Astrocyte (in vitro differentiated cells and primary cell): ENCODE data around the gene CYP1B1. TPM values are rescaled to one million over a fixed set of nuclear protein-coding genes. Genes with fewer than 3 reads are reported as not detected.

ENCODE experiments used
- DNase-seq: peaks from one replicate; pipeline ENCODE4 v3.0.0-alpha.2; 2010; ENCODE audit warnings: low read depth
- FAIRE-seq: peaks from 2 replicates; lab custom pipeline; 2011; peaks lifted over from hg19 to GRCh38; lab: Jason Lieb, UNC
- H2AFZ ChIP-seq: 2 replicates; pipeline ENCODE4 v1.6.0; 2012; ENCODE audit warnings: low read depth, low read length, inconsistent platforms
- H3K27ac ChIP-seq: 2 replicates; pipeline ENCODE4 v1.5.1; 2011; ENCODE audit warnings: low read depth, low read length, inconsistent platforms
- H3K27me3 ChIP-seq: 2 replicates; pipeline ENCODE4 v1.6.0; 2011; ENCODE audit warnings: low read length, inconsistent platforms; ENCODE audit not compliant: insufficient read depth
- H3K36me3 ChIP-seq: 2 replicates; pipeline ENCODE4 v1.5.1; 2011; ENCODE audit warnings: low read length, inconsistent platforms; ENCODE audit not compliant: insufficient read depth
- H3K4me1 ChIP-seq: 2 replicates; pipeline ENCODE4 v1.5.1; 2011; ENCODE audit warnings: low read length, inconsistent platforms; ENCODE audit not compliant: insufficient read depth
- H3K4me2 ChIP-seq: 2 replicates; pipeline ENCODE4 v1.6.0; 2012; ENCODE audit warnings: low read length, inconsistent platforms
- H3K4me3 ChIP-seq: 2 replicates; pipeline ENCODE4 v1.5.1; 2011; ENCODE audit warnings: low read depth, mild to moderate bottlenecking, low read length, inconsistent platforms; ENCODE audit not compliant: insufficient read depth
- H3K79me2 ChIP-seq: 2 replicates; pipeline ENCODE4 v1.6.0; 2012; ENCODE audit warnings: mild to moderate bottlenecking, low read length, inconsistent platforms; ENCODE audit not compliant: insufficient read depth
- H3K9ac ChIP-seq: 2 replicates; pipeline ENCODE4 v1.6.0; 2012; ENCODE audit warnings: mild to moderate bottlenecking, low read length, inconsistent platforms
- H3K9me3 ChIP-seq: 2 replicates; pipeline ENCODE4 v1.5.1; 2012; ENCODE audit warnings: low read depth, mild to moderate bottlenecking, low read length, inconsistent platforms; ENCODE audit not compliant: insufficient read depth
- H4K20me1 ChIP-seq: 2 replicates; pipeline ENCODE4 v1.6.0; 2012; ENCODE audit warnings: low read length, inconsistent platforms; ENCODE audit not compliant: insufficient read depth
- H3K27ac Mint-ChIP-seq: one replicate; pipeline ENCODE4 v1.8.0; 2021; ENCODE audit warnings: mild to moderate bottlenecking, mixed read lengths; ENCODE audit not compliant: unreplicated experiment
- H3K27me3 Mint-ChIP-seq: one replicate; pipeline ENCODE4 v1.8.0; 2021; ENCODE audit warnings: low read depth, mixed read lengths; ENCODE audit not compliant: unreplicated experiment
- H3K36me3 Mint-ChIP-seq: one replicate; pipeline ENCODE4 v1.8.0; 2021; ENCODE audit warnings: low read depth, mixed read lengths; ENCODE audit not compliant: unreplicated experiment
- H3K4me1 Mint-ChIP-seq: one replicate; pipeline ENCODE4 v1.8.0; 2021; ENCODE audit warnings: low read depth, mixed read lengths; ENCODE audit not compliant: unreplicated experiment
- H3K4me3 Mint-ChIP-seq: one replicate; pipeline ENCODE4 v1.8.0; 2021; ENCODE audit warnings: mild to moderate bottlenecking, moderate library complexity, mixed read lengths; ENCODE audit not compliant: unreplicated experiment
- H3K9me3 Mint-ChIP-seq: one replicate; pipeline ENCODE4 v1.8.0; 2021; ENCODE audit warnings: mild to moderate bottlenecking, mixed read lengths; ENCODE audit not compliant: unreplicated experiment
- CTCF ChIP-seq: IDR thresholded peaks from 2 replicates; pipeline ENCODE4 v1.5.1; 2011; ENCODE audit warnings: low read depth, mild to moderate bottlenecking, inconsistent platforms, low read length, moderate library complexity; ENCODE audit not compliant: insufficient read depth
- EZH2 ChIP-seq: IDR thresholded peaks from 2 replicates; pipeline ENCODE4 v1.6.1; 2012; ENCODE audit warnings: mild to moderate bottlenecking, low read length, inconsistent platforms; ENCODE audit not compliant: insufficient read depth
- total RNA-seq: library from RNA; stranded (reverse); gene quantifications from 2 replicates; pipeline ENCODE4 v1.2.1, GENCODE V29; 2021

CYP1B1 gene
- total RNA-seq, 1 donor from 2014 or later = 12.9 TPM

- Histone ChIP-seq H2AFZ (no peak overlapping the region), H3K36me3 (no peaks in the 10 kb centered on the region), H3K9me3 (no peaks in the 10 kb centered on the region), H3K4me3 (no peak overlapping the region), H4K20me1 (peaks cover 17% of the 10 kb centered on the region), H3K9ac (no peak overlapping the region), H3K27ac (no peak overlapping the region), H3K27me3 (peaks cover 9% of the 10 kb centered on the region), H3K79me2 (peaks cover 11% of the 10 kb centered on the region), H3K4me2 (no peak overlapping the region), H3K4me1 (no peaks in the 10 kb centered on the region)
- Mint-ChIP-seq H3K4me1 (peaks cover 2% of the 10 kb centered on the region), H3K36me3 (peaks cover 6% of the 10 kb centered on the region), H3K9me3 (no peaks in the 10 kb centered on the region), H3K27ac (no peak overlapping the region), H3K4me3 (no peak overlapping the region), H3K27me3 (peaks cover 19% of the 10 kb centered on the region)
- no peak for TF ChIP-seq EZH2
- TF ChIP-seq CTCF = no peak
- no peak for DNase-seq
- no peak for FAIRE-seq
These were observed 7.7 kb downstream of the CYP1B1 start for GRCh38 chr2:38068234-38068633.

GRCh38 chr2:38066421-38067115 lies 9.4 kb downstream of the CYP1B1 start:
- Mint-ChIP-seq H3K4me1 (peaks cover 2% of the 10 kb centered on the region), H3K27ac (no peak overlapping the region), H3K27me3 (peaks cover 9% of the 10 kb centered on the region), H3K9me3 (no peaks in the 10 kb centered on the region), H3K36me3 (peaks cover 6% of the 10 kb centered on the region), H3K4me3 (no peak overlapping the region)
- Histone ChIP-seq H3K9me3 (no peaks in the 10 kb centered on the region), H3K4me3 (no peak overlapping the region), H3K9ac (no peak overlapping the region), H3K36me3 (no peaks in the 10 kb centered on the region), H3K27me3 (no peaks in the 10 kb centered on the region), H4K20me1 (peaks cover 9% of the 10 kb centered on the region), H3K79me2 (peaks cover 5% of the 10 kb centered on the region), H3K4me1 (no peaks in the 10 kb centered on the region), H2AFZ (no peak overlapping the region), H3K4me2 (no peak overlapping the region), H3K27ac (no peak overlapping the region)
- TF ChIP-seq EZH2 (no peak), CTCF (no peak)
- DNase-seq (no peak), FAIRE-seq (no peak)

- Histone ChIP-seq H3K27ac (no peak overlapping the region), H3K36me3 (no peaks in the 10 kb centered on the region), H3K9me3 (no peaks in the 10 kb centered on the region), H3K4me1 (no peaks in the 10 kb centered on the region), H3K27me3 (no peaks in the 10 kb centered on the region), H2AFZ (no peak overlapping the region), H3K4me3 (no peak overlapping the region), H3K79me2 (peaks cover under 1% of the 10 kb centered on the region), H4K20me1 (peaks cover 4% of the 10 kb centered on the region), H3K4me2 (no peak overlapping the region), H3K9ac (no peak overlapping the region)
- no peak for FAIRE-seq
- no peak for TF ChIP-seq CTCF
- TF ChIP-seq EZH2 = no peak
- H3K27me3 Mint-ChIP-seq = peaks cover 4% of the 10 kb centered on the region
- DNase-seq = no peak
- no peaks in the 10 kb centered on the region for H3K9me3 Mint-ChIP-seq
- H3K4me3 Mint-ChIP-seq = no peak overlapping the region
- H3K36me3 Mint-ChIP-seq = peaks cover under 1% of the 10 kb centered on the region
- H3K4me1 Mint-ChIP-seq = peaks cover 2% of the 10 kb centered on the region
- no peak overlapping the region for H3K27ac Mint-ChIP-seq
These were observed 10.3 kb downstream of the CYP1B1 start for GRCh38 chr2:38065502-38066135.
